Globus pallidus (tissue), 1 donor: ENCODE measurements around the gene NDUFS8.

Experiments used
- DNase-seq: peaks from one replicate; pipeline ENCODE4 v3.0.0-alpha.2; 2015; ENCODE audit warnings: low spot score

The NDUFS8 gene

DNA sequence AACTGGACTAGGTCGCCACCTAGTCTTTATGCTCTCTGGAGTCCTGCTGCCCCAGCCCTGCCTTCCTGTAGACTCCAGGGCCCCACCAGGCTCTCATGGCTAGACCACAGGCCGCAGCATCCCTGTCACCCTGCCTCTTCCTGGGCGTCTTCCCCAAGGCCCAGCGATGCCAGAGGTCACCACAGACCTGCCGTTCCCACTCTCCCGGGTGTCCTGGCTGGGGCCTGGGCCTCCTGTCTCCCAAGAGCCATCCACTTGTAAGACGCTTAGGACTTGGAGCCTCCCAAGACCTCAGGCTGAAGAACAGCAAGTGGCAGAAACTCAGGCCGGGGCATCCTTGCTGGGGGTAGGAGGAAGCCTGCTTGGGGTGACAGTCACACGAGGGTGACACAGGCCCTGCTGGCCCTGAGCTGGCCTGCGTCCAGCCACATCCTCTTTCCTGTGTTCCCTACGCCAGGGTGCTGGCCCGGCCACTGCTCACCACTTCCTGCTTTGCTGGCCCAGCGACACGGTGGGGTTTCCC is 6.3 kb downstream of the NDUFS8 start:
- DNase-seq: peak; percentile 31

DNA sequence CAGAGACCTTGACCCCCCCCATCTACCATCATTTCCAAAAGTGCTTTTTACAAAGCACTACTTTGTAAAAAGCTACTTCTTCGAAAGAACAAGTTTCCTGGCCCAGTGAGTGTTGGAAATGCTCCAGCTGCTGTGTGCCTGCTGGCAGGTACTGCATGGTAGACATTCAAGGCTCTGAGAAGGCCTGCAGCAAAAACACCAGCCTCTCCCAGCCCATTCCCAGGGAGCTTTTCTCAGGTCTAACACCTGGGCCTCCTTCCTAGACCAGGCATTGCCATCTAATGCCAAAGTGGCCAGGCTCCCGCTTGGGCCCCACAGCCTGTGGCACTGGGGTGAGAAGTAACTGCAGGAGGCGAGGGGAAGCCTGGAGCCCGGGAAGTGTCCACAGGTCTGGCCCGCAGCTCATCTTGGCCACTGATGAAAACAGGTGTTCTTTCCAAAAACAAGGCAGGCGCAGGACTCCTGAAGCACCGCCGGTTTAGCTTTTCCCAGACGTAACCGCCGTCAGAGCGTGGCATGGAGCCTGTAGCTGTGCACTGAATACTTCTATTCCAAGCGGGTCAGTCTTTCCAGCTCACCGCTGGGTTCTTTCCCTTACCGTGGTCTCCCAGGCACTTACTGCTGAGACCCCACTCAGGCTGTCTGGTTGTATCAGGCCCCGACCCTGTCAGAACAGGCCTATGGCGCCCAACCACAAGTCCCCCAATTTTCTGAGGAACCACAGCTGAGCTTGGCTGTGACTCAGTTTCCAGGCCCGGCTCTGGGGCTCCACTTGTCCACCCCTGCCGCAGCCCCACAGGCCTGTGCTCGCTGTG is 7.1 kb downstream of the NDUFS8 start:
- no peak for DNase-seq

DNA sequence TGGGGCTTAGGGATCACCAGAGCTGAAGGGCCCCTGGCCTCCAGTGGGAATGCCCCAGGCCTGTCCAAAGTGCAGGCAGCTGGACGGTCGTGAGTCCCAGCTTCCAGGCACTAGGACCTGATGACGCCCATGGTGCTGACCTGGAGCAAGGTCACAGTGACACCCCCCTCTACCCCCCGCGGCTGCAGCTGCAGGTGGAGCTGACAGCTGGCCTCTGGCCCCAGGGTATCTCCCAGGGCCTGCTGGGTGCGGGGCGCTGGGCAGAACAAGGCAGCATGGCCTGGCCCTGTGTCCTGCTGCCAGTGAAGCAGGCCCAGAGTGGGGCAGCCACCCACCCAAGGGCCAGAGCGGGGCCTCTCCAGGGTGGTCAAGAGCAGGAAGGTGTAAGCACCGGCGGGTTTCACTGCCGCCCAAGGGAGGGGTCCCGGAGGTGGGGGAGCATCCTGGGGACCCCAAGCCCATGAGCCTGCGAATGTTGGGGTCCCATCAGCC is 7.8 kb downstream of the NDUFS8 start:
- no peak for DNase-seq

DNA sequence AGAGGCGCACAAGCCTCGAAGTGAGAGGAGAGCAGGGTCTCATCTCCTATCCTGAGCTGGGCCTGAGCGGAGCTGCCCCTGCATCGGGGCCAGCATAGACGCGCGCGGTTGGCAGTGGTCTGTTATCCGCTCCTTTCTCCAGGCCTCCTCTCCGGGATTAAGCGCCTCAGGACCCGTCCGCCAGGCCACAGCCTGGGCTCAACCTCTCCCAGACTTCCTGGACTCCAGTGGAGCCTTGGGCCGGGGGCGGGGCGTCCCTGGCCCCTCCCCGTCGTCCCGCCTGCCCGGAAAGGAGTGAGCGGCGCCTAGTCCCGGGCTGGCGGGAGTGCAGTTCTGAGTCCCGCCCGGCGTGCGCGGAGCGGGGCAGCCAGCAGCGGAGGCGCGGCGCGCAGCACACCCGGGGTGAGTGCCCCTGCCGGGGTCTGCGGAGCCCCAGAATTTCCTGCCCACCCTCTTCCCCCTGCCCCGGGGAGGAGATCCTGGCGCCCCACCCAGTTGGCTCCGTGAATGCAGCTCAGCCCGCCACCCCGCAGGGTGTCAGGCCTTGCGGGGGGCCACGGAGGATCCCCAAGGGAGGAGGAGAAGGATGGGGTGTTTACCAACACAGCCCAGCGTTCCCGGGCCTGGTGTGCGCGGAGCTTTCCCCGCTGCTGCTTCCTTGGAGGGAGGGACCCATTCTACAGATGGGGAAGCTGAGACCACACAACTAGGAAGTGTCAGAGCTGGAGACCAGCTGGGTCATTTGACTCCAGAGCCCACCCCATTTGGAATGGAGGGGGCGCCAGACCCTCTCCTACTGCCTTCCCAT is 8.4 kb downstream of the NDUFS8 start, which contains the start of gene TCIRG1:
Gene TCIRG1 (plus strand): TSS at position 308 of the 808 bp plus-strand sequence. CDS start 2,247 bp downstream, outside the sequence.
- peak; percentile 64 for DNase-seq

DNA sequence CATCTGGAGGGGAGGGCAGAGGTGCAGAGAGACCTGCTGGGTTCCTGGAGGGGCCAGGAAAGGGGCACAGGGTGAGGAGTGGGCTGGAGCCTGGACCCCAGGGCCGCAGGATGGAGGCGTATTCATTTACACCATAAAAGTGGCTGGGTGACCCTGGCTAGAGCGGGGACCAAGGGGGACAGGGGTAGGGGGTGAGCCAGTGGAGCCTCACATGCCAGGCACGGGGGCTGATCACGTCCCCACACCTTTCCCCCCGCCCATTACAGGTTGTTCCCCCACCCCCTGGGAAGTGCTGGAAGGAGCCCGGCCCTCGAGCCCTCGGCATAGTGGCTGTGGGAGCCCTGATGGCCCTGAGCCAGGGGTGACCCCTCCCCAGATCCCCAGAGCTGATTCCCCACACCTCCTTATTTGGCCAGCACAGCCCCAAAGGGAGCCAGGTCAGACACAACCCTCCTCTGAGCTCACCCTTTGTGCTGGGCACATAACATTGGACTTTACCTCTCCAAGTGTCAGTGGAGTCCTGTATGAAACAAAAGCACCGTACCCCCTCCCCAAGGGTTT is 9.1 kb downstream of the NDUFS8 start:
- DNase-seq: no peak

DNA sequence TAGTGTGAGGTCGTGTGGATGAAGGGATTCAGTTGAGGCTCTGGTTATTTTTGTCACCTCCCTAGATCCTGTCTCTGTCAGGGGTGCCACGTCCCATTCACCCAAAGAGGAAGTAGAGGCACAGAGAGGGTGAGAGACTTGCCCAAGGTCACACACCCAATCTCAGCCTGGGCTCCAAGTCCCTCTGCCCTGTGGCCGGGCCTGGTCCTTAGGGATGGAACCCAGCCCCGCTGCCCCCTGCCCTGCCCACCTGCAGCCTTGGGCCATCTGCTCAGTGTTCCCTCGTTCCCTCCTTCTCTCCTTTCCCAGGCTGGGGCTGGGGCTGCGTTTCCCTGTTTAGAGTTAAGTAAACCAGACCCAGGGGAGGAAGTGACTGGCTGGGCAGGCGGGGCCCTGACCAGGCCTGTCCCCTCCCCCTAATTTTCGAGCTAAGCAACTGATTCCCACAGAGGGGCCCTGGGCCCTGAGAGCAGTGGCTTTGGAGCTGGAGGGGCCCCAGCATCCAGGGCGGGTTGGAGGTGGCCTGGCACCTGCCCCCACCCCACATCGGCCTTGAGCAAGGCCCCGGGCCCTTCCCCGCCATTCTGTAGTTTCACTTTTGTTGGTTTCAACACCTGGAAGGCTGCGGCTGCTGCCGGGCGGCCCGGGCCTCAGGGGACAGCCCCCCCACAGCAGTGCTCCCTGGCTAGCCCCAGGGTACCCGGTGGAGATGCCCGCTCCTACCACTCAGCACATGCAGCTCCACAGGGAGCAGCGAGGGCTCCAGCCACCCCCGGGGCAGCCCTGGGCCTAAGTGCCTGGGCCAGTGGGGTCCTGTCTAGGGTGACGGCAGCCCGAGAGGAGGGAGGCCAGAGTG is 9.8 kb downstream of the NDUFS8 start:
- DNase-seq: no peak

DNA sequence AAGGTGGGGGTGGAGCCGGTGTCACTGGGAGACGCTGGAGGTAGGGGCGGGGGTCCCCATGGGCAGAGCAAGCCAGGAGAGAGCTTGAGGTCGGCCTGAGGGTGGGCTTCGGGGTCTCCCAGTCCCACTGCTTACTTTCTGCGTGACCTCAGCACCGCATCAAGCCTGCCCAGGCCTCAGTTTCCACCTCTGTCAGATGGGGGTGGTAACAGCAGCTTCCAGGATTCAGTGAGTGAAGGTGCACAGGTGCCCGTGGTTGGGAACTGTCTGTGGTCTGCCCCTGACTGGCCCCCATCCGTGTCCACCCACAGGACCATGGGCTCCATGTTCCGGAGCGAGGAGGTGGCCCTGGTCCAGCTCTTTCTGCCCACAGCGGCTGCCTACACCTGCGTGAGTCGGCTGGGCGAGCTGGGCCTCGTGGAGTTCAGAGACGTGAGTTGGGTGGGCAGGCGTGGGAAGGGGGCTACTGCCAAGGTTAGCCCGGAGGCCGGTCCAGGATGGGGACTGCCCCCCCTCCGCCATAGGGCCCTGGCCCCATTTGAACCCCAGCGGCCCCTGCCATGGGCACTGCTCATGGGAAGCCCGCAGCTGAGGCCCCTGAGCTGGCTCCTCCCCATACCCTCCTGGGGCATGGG is 10.6 kb downstream of the NDUFS8 start:
- DNase-seq: no peak

DNA sequence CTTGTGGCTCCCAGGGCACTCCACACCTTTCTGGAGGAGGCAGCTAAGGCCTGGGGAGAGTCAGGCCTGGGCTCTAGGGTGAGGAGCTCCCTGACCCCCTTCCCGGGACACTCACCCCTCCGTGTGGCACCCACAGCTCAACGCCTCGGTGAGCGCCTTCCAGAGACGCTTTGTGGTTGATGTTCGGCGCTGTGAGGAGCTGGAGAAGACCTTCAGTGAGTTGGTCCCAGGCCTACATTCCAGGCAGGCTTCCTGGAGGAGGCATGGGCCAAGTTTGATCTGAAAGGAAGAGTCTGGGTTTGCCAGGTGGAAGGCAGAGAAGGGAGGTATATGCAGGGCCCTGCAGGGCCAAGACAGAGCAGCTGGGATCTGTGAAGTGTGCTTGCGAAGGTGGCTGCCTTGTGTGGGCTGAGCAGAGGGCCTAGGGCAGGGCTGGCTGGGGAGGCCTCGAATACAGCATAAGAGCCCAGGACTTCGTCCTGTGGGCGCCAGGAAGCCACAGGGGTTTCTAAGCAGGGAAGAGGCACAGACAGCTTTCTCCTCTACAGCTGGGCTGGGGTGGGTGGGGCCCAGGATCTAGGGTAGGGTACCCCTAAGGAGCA is 11.2 kb downstream of the NDUFS8 start:
- no peak for DNase-seq

DNA sequence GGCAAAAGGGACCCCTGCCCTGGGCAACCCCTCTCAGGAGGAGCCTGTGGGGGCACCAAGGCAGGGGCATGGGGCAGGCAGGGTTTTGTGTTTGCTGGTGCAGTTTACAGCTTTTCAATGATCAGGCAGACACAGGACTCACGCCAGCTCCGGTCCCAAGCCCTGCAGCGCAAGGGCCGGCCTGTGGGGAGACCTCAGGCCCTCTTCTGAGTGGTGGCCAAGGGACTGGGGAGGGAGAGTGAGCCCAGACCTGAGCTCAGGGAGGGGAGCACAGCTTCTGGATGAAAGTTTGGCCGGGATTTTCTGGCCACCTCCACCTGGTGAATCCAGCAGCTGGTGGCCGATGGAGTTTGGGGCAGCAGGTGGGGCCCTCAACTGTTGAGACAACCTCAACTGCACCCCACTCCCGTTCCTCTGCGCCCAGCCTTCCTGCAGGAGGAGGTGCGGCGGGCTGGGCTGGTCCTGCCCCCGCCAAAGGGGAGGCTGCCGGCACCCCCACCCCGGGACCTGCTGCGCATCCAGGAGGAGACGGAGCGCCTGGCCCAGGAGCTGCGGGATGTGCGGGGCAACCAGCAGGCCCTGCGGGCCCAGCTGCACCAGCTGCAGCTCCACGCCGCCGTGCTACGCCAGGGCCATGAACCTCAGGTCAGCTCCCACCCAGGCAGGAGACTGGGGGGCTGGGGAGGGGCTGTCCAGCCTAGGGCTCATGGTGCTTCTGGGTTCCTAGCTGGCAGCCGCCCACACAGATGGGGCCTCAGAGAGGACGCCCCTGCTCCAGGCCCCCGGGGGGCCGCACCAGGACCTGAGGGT is 11.9 kb downstream of the NDUFS8 start:
- DNase-seq: no peak

DNA sequence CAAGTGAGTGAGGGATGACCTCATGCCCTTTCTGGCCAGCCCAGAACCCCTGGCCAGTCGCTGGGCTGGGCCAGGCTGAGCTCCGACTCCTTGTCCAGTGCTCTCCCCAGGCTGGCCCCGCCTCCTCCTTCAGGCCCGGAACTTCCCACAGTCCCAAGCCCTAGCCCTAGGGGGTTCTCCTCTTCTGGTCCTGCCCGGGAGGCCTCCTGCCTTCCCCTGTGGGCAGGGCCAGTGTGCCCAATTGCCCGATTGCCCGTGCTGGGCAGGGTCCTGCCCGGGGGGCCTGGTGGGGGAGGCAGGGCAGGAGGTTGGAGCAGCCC is 12.5 kb downstream of the NDUFS8 start:
- DNase-seq: no peak

DNA sequence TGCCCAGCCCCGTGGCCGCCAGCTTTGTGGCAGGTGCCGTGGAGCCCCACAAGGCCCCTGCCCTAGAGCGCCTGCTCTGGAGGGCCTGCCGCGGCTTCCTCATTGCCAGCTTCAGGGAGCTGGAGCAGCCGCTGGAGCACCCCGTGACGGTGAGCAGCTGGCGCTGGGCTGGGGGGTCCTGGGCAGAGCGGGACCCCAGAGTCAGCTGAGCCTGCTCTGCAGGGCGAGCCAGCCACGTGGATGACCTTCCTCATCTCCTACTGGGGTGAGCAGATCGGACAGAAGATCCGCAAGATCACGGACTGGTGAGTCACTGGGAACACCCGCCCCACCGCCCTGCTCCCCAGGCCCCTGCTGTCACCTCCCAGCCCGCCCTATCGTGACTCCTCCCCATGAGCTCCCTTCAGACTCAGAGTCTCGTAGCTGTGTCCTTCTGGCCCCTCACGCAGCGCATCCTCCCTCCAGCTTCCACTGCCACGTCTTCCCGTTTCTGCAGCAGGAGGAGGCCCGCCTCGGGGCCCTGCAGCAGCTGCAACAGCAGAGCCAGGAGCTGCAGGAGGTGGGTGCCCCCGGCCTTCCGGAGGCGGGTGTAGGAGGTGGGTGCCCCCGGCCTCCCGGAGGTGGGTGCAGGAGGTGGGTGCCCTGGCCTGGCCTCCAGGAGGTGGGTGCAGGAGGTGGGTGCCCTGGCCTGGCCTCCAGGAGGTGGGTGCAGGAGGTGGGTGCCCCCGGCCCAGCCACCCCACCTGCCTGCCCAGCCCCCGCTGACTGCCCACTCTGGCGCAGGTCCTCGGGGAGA is 13.1 kb downstream of the NDUFS8 start:
- DNase-seq: no peak

DNA sequence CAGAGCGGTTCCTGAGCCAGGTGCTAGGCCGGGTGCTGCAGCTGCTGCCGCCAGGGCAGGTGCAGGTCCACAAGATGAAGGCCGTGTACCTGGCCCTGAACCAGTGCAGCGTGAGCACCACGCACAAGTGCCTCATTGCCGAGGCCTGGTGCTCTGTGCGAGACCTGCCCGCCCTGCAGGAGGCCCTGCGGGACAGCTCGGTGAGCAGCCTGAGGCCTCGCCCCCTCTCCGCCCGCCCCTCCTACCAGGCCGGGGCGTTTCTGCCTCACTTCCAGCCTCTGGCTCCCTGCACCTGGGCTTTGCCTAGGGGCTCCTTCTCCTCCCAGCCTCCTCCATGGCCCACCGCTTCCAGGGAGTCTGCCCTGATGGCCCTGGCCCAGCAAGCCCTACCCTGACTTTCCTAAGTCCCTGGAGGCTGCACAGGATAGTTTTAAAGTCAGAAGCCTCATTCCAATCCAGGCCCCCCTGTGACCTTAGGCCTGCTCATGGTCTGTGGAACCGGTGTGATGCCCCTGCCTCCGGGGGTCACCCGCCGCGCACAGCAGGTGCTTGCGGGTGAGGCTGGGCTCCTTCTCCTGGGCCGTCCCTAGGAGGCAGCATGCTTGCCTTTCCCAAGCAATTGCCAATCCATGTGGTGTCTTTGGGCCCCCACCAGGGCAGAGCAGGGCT is 13.8 kb downstream of the NDUFS8 start:
- no peak for DNase-seq

DNA sequence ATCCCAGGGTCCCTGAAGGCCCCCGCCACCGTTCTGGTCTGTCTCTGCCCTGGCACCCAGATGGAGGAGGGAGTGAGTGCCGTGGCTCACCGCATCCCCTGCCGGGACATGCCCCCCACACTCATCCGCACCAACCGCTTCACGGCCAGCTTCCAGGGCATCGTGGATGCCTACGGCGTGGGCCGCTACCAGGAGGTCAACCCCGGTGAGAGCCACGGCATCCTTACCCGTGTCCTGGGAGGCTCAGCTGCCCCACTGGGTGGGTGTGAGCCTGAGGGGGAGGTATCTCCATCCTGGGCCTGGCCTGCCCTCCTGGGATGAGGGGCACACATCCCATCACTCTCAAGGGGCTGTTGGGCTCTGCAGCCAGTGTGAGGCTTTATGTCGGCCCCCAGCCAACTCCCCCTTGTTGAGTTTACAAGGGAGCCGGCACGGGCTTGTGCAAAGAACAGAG is 14.4 kb downstream of the NDUFS8 start:
- no peak for DNase-seq

DNA sequence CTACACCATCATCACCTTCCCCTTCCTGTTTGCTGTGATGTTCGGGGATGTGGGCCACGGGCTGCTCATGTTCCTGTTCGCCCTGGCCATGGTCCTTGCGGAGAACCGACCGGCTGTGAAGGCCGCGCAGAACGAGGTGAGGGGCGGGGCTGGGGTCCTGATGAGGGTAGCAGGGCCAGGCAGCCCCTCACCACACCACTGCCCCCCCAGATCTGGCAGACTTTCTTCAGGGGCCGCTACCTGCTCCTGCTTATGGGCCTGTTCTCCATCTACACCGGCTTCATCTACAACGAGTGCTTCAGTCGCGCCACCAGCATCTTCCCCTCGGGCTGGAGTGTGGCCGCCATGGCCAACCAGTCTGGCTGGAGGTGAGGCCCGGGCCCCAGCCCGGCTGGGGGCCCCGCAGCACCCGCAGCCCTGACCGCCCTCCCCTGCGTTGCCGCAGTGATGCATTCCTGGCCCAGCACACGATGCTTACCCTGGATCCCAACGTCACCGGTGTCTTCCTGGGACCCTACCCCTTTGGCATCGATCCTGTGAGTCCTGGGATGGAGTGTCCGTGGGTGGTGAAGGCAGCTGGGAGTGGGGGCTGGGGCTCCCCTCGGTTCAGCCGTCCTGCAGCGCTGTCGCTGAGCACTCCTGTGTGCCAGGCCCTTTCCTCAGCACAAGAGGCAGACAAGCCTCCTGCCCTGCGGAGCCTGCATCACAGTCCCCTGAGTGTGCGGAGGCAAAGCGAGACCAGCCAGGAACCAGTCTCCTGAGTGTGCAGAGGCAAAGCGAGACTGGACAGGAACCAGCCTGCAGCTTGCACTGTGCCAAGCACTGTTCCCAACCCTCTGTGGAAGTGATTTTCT is 17.2 kb downstream of the NDUFS8 start:
- no peak for DNase-seq

DNA sequence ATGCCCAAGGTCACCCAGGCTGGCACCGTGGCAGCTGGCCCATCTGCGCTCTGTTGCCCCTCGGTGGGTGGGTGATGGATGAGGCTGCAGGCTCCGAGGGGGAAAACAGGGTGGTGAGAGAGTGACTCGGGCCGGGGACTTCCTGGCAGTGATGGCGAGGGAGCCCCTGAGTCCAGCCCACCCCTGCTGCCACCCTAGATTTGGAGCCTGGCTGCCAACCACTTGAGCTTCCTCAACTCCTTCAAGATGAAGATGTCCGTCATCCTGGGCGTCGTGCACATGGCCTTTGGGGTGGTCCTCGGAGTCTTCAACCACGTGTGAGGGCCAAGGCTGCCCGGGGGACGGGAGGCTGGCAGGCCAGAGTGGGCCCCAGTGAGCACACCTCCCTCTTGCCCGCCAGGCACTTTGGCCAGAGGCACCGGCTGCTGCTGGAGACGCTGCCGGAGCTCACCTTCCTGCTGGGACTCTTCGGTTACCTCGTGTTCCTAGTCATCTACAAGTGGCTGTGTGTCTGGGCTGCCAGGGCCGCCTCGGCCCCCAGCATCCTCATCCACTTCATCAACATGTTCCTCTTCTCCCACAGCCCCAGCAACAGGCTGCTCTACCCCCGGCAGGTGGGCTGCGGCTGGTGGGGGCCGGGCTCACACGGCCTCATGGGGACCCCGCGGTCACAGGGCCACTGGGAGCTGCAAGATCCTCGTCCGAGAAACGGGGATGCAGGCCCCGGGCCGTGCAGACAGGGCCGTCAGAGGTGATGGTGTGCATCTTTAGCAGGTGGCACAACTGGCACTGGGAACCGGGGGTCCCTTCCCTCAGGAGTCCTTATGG is 18.4 kb downstream of the NDUFS8 start:
- DNase-seq: no peak
